GM13976 (cell line): ENCODE results near the gene REPIN1.

ENCODE experiments used
- DNase-seq: peaks from one replicate; pipeline ENCODE4 v3.0.0; 2012; ENCODE audit warnings: low spot score
- in situ Hi-C: fragments of 300-500 bp; cut with MboI; formaldehyde crosslinking; loops from one replicate; pipeline ENCODE4 v1.12.0; 2022; ENCODE audit warnings: low sequenced_read_pairs, mixed read lengths, inconsistent platforms; ENCODE audit not compliant: unreplicated experiment
- TF ChIP-seq, protein P1 (sequence below): IDR thresholded peaks from 2 replicates; pipeline ENCODE4 v1.5.1; 2012; ENCODE audit warnings: borderline replicate concordance, mild to moderate bottlenecking; ENCODE audit not compliant: insufficient read depth; ENCODE audit errors: extremely low read depth, missing control alignments, control extremely low read depth

Gene REPIN1

DNA sequence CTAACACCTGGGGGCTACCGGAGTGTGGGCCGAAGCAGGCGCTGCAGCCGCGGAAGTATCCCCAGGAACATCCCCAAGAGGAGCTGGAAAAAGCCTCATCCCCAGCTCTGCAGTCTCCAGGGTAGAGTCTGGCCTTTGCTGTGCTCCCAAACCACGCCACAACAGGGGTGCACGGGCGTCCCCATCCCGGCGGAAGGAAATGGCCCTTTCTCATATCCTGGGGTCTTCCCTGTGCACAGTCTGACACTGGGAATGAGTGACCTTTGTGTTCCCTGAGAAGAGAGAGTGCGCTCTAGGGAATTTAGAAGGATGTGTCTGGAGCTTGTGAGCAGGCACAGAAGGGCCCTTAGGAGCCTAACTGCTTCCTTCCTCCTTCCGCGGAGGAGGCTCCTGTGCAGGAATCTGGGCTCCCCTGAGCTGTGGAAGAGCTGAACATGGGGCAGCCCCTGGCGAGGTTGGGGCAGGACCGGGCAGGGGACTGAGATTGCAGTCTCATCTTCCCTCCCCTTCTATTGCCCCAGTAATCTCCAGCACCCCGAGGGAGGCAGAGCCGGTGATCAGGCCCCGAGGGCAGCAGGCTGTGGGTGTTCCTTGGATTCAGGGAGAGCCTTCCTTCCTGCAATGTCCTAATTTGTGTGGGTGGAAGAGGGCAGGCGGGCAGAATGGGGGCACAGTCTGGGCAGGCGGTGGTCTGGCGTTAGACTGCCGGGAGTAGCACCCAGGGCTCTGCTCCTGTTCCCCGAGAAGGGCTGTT is 1.3 kb downstream of the REPIN1 start:
- in situ Hi-C loops: no loop called here
- no peak for DNase-seq
- TF ChIP-seq, protein P1, sequence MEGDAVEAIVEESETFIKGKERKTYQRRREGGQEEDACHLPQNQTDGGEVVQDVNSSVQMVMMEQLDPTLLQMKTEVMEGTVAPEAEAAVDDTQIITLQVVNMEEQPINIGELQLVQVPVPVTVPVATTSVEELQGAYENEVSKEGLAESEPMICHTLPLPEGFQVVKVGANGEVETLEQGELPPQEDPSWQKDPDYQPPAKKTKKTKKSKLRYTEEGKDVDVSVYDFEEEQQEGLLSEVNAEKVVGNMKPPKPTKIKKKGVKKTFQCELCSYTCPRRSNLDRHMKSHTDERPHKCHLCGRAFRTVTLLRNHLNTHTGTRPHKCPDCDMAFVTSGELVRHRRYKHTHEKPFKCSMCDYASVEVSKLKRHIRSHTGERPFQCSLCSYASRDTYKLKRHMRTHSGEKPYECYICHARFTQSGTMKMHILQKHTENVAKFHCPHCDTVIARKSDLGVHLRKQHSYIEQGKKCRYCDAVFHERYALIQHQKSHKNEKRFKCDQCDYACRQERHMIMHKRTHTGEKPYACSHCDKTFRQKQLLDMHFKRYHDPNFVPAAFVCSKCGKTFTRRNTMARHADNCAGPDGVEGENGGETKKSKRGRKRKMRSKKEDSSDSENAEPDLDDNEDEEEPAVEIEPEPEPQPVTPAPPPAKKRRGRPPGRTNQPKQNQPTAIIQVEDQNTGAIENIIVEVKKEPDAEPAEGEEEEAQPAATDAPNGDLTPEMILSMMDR: no peak

DNA sequence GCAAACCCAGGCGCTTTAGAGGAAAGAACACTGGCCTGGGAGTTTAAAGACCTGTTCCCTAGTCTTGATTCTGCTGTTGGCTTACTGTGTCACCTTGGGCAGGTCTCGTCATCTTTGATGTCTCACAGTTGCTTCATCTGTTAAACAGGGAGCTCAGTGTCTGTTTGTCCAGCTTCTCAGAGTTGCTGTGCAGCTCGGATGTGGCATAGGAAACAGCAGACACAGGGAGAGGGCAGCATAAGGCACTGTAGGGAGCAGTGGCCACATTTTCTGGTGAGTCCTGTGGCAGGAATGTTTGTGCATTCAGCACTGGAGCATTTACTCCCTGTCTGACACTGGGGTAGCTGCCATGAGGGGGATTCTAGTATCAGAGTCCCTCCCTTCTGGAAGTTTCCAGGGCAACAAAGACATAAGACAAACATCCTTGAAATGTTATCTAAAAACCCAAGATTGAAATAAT is 2.0 kb downstream of the REPIN1 start:
- in situ Hi-C loops: no loop called here
- TF ChIP-seq, protein P1: no peak

DNA sequence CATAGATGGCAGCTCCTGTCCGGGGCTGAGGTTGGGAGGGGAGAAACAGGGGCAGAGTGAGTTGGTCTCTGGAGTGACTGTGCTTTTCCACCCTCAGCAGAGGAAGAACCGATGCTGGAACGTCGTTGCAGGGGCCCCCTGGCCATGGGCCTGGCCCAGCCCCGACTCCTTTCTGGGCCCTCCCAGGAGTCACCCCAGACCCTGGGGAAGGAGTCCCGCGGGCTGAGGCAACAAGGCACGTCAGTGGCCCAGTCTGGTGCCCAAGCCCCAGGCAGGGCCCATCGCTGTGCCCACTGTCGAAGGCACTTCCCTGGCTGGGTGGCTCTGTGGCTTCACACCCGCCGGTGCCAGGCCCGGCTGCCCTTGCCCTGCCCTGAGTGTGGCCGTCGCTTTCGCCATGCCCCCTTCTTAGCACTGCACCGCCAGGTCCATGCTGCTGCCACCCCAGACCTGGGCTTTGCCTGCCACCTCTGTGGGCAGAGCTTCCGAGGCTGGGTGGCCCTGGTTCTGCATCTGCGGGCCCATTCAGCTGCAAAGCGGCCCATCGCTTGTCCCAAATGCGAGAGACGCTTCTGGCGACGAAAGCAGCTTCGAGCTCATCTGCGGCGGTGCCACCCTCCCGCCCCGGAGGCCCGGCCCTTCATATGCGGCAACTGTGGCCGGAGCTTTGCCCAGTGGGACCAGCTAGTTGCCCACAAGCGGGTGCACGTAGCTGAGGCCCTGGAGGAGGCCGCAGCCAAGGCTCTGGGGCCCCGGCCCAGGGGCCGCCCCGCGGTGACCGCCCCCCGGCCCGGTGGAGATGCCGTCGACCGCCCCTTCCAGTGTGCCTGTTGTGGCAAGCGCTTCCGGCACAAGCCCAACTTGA is 2.7 kb downstream of the REPIN1 start:
- in situ Hi-C loops: no loop called here
- no peak for DNase-seq
- TF ChIP-seq, protein P1: no peak

More for the DNA sequence above, 2.0 kb downstream of the REPIN1 start:
- DNase-seq: no peak

DNA sequence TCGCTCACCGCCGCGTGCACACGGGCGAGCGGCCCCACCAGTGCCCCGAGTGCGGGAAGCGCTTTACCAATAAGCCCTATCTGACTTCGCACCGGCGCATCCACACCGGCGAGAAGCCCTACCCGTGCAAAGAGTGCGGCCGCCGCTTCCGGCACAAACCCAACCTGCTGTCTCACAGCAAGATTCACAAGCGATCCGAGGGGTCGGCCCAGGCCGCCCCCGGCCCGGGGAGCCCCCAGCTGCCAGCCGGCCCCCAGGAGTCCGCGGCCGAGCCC is 3.3 kb downstream of the REPIN1 start:
- TF ChIP-seq, protein P1: no peak
- DNase-seq: no peak
- in situ Hi-C loops: no loop called here

DNA sequence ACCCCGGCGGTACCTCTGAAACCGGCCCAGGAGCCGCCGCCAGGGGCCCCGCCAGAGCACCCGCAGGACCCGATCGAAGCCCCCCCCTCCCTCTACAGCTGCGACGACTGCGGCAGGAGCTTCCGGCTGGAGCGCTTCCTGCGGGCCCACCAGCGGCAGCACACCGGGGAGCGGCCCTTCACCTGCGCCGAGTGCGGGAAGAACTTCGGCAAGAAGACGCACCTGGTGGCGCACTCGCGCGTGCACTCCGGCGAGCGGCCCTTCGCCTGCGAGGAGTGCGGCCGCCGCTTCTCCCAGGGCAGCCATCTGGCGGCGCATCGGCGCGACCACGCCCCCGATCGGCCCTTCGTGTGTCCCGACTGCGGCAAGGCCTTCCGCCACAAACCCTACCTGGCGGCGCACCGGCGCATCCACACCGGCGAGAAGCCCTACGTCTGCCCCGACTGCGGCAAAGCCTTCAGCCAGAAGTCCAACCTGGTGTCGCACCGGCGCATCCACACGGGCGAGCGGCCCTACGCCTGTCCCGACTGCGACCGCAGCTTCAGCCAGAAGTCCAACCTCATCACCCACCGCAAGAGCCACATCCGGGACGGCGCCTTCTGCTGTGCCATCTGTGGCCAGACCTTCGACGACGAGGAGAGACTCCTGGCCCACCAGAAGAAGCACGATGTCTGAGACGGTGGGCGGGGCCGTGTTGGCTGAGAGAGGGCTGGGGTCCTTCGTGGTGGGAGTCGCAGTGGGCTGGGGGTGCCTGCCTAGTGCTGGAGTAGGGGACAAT is 3.8 kb downstream of the REPIN1 start:
- TF ChIP-seq, protein P1: no peak
- in situ Hi-C loops: no loop called here
- no peak for DNase-seq

DNA sequence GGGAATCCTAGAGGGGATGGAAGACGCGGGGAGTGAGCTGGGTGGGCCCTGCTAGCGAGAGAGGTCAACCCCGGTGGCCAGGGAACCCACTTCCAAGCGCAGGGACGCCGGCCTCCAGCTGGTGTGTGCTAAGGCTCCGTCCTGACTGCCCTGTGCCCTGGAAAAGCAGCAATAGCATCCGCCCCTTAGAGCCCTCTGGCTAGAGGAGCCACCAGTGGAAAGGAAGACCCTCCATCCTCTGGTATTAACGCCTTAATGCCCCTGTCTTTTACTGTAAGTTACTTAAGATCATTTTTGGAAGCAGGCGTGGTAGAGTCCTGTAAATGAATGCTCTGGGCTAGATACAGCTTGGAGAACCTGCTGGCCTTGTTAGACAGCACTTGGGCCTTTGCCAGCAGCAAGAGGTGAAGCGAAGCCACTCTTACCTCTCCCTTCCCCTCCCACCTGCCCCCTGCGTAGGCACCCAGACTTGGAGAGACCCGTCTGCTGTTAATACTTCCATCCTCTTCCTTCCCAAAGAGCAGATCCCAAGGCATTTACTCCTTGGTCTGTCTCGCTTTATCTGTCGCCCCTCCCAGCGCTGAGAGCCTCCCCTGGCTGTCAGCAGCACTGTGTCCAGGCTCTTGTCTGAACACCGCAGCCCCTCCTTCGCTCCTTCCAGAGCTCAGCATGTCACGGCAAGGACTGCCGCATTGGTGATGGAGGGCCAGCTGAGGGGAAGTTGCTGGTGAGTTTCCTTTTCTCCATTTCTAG is 4.6 kb downstream of the REPIN1 start:
- in situ Hi-C loops: no loop called here
- no peak for DNase-seq
- TF ChIP-seq, protein P1: no peak
